ENCODE results near the gene CDH15.
"Not testable (repeated sequence)": the region's sequence is repeated elsewhere in the genome, so short reads cannot be mapped to it uniquely, and the experiment has no call there.

Gene CDH15

DNA sequence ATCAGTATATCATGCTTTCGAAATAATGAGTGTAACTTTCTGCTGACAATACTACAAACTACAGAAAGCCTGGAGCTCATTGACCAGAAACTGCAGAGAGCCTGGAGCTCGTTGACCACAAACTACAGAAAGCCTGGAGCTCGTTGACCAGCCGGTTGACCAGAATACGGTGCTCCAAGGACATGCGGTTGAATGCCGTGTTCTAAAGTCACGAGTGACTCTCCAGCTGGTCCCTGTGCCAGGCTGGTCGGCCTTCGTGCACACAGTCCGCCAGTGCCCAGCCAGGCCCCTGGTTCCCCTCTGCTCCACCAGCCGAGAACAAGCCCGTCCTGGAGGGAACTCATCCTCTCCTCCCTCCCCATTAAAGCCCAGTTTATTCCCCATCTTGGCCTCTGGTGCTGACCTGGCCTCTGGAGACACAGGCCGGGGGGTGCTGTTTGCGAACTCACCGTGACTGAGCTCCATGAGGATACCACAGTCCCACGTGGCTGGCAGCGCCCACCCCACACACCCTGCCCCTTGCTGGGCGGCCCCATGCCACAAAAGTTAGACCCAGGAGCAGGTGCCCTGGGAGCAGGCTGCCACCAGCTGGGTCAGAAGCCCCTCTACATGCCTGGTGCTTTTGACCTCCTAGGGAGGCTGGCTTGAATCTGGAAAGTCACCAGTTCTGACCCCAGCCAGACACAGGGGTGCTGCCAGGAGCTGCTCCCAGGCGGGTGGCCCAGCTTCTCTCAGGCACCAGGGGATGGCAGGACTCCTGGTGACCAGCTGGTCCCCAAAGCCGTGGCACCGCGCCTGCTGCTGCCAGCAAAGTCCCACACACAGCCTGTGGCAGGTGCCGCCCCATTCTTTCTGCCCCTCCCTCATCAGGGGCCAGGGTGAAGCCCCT, 15.5 kb upstream of the CDH15 start:
- no peak for DNase-seq (ENCODE audit: low read depth)

DNA sequence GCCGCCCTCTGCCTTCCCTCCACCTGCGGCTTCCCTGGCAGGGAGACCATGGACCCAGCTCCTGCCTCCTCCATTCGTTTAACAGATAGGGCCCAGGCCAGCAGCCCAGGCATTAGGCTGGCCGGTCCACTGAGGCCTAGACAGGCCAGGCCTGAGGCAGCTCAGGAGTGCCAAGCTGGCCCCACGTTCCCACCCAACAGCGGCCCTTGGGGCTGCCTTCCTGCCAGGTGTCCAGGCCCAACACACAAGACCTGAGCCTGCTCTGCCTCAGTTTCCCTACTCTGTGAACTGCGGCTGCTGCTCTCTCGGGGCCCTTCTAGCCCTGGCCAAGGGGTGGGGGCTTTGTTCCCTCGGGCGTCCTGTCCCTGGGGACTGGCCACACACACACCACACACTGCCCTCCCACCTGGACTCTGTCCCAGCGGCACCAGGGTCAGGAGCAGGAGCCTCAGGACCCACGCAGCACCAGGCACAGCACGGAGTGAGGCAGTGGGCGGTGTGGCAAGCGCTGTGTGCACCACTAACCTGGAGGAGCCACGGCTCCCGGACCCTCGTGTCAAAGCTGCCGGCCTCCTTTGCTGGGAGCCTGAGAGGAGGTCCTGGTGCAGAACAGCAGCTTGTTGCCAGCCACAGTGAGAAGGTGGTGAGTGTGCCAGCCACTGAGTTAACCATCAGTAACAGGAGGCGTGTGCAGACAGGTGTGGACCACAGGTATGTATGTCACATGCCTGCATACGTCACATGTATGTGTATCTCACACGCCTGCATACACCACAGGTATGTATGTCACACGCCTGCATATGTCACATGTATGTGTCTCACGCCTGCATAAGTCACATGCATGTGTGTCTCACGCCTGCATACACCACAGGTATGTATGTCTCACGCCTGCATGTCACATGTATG, 14.6 kb upstream of the CDH15 start:
- DNase-seq (ENCODE audit: low read depth): no peak

DNA sequence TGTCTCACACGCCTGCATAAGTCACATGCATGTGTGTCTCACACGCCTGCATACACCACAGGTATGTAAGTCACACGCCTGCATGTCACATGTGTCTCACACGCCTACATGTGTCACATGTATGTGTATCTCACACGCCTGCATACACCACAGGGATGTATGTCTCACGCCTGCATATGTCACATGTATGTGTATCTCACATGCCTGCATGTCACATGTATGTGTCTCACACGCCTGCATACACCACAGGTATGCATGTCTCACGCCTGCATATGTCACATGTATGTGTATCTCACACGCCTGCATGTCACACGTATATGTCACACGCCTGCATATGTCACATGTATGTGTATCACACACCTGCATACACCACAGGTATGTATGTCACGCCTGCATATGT, 13.8 kb upstream of the CDH15 start:
- no peak for DNase-seq (ENCODE audit: low read depth)

DNA sequence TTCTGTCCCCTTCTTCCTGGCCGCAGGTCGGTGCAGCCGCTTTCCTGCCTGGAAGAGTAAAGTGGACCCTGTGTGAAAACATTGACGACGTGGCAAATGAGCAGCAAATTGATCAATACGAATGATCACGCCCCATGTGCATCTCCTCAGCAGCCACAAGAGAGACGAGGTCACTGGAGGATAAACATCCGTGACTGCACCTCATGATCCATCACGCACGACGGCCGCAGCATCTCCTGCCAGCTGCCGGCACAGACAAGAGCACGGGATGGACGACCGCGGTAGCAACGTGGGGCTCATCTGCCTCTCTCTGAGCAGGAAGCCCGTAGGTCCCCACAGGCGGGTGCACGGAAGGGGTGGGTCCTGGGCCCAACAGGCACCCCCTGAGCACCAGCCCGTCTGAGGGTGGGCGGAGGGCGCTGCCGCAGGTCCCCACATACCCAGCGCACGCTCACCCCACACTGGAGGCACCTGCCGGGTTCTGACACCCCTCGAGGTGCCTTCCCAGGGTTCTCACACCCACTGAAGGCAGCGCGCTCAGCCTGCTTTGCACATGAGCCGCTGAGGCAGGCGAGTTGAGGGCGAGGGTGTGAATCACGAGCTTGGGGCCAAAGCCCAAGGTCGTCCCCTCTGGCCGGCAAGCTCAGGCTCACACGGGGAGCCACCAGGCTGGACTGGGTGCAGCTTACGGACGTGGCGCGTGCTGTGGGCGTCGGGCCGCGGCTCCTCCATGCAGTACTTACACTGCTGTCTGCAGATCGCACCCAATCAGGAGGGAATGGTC, 12.3 kb upstream of the CDH15 start:
- no peak for DNase-seq (ENCODE audit: low read depth)

DNA sequence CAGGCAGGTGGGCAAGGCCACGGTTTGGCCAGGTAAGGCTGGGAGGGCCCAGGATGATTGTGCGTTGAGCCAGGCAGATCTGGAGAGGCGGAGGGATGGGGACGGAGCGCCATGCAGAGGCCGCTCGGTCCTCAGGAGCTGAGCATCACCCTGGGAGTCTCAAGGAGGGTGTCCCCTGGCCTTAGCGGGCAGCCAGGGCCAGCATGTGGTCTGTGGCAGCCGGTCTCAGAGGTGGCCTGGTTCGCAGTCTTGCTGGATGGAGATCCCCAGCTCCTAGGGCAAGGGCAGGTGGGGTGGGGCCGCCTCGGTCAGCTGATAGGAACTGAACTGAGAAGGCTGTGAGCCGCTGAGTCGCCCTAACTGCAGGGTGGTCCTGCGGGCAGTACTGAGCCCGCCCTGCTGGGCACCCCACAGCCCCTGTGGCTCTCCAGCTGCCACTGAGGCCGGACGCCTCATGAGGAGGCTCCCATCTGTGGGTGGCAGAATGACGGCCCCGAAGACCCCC, 11.6 kb upstream of the CDH15 start:
- no peak for DNase-seq (ENCODE audit: low read depth)

DNA sequence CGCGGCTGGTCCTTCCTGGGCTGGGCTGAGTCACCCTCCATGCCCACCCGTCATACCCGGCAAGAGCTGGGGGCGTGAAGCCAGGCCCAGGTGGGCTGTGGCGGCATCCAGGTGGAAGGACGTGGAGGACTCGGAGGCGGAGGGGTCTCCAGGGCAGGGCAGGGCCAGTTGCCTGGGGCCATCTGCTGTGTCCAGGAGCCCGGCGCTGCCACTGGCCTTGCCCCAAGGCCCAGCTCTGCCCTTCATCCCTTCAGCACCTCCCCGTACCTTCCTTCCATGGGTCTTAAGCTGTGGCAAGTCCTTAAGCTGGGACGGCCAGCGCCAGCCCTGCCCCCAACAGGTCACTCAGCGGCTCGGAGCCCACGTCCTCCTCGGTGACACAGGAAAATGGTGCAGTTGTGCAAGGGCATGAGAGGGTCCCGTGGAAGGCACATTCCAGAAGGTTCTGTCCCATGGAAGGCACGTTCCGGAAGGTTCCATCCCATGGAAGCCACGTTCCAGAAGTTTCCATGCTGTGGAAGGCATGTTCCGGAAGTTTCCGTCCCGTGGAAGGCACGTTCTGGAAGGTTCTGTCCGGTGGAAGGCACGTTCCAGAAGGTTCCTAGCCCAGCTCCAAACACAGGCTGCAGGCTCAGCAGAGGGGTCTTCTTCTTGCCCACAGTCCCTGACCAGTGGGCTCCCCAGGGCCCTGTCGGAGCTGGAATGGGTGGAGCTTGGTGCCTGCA, 10.4 kb upstream of the CDH15 start:
- DNase-seq (ENCODE audit: low read depth): no peak

DNA sequence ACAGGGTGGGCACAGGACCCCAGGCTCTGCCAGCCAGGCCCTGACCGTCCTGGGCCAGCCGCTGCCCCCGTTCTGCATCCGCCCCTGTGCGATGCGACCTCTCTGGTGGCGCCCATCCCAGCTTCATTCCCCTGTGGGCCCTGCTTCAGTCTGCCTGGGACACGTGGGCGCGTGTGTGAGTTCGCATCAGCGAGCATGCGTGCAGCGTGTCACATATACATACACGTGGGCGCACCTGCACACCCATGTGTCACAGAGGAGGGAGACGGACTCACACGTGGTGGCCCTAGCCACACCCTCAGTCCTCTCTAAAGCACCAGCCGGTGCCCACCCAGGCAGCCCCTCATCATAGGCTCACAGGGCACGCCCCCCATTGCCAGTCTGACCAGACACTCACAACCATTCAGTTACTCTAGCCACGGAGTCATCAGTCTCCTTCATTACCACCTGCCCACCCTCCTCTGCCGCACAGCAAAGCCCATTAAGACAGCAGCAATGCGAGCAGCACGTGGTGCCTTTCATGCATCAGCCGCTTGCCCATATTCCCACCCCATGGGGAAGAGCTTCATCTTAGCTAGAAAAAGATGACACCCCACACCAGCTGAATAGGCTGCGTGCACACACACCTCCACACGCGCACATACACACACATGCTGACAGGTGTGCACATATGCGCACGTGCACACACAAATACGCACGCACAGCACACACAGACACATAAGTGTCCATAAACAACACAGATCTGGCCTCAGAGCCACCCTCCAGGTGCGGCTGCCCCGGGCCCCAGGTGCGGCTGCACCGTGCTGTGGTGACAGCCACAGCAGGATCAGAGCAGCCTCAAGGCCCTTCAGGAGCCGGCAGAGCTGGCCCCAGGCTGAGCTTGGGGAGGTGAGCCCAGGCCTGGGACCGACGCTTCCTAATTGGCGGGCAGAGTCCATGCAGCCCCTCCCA, 9.5 kb upstream of the CDH15 start:
- DNase-seq (ENCODE audit: low read depth): no peak

DNA sequence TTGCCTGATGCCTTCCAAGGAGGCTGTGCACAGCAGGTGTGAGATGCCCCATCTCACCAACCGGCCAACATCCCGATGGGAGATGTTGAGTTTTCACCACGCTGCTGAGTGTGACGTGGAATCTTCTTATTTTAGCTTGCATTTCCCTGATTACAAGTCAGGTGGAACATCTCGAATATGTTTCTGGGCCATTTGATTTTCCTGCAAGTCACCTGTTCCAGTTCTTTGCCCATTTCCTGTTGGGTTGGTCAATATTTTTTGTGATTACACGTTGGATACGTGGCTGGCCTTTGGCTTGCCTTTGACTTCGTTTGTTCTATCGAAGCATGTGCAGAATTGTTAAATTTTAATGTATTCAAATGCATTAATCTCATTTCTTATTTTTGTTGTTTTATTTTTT, 8.3 kb upstream of the CDH15 start:
- DNase-seq (ENCODE audit: low read depth): no peak

DNA sequence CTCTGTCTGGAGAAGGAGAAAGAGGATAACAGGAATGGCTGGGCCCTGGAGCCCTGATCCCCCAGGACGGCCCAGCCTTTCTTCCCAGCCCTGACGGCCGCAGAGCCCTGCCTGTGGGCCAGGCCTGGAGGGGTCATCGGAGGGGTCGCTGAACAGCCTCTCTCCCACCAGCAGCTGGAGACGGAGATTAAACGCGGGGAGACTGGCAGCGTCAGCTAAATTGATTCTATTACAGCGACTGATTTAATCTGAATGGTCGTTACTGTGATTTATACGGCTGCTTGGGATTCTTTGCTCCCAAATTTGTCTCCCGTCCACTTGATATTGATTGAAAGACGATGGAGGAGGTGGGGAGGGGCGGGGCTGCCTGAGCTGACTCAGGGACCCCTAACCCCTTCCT, 7.1 kb upstream of the CDH15 start:
- no peak for DNase-seq (ENCODE audit: low read depth)

DNA sequence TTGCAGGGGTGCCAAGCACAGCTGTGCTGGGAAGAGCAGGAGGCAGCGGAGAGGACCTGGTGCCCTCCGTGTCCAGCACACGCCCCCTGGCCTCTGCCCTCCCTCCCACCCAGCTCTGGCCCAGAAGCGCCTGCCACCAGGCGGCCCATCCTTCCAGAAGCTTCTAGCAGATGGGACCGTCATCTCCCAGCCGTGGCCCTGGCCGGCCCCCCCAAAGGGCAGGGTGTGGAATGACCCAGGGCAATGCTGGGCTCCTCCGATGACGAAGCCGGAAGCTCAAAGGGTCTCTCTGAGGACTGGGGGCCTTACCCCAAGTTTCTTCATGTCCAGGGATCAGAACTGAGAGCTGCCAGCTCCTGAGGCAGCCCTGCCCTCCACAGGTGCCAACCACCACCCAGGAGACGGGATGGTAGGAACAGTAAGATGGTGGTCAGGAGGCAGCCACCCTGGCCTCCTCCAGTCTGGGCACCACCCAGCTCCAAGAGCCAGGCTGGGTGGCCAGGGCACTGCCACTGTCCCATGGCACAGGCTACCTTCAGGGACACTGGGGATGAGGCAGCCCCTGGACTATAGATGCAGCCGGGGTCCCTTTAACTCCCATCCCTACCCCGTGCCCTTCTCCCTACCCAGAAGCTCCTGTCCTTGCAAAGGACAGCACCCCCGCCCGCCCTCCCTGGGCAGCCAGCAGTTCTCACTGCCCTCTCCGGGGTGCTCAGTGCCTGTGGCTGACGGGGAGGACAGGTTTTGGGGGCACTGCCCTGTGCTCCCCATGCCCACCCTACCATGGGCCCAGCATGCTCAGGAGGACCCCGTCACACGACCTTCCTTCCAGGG, 6.5 kb upstream of the CDH15 start:
- no peak for DNase-seq (ENCODE audit: low read depth)

DNA sequence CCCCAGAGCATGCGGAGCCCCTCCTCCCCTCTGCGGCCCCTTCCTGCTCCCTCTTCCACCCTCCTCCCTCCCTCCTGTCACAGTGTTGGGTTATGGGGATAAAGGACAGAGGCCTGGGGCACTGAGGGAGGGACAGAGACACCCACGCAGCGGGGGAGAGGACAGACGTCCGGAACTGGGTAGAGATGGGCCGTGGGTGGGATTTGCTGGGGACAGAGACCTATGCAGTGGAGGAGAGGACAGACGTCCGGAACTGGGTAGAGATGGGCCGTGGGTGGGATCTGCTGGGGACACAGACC, 5.9 kb upstream of the CDH15 start:
- DNase-seq (ENCODE audit: low read depth): not testable (repeated sequence)

DNA sequence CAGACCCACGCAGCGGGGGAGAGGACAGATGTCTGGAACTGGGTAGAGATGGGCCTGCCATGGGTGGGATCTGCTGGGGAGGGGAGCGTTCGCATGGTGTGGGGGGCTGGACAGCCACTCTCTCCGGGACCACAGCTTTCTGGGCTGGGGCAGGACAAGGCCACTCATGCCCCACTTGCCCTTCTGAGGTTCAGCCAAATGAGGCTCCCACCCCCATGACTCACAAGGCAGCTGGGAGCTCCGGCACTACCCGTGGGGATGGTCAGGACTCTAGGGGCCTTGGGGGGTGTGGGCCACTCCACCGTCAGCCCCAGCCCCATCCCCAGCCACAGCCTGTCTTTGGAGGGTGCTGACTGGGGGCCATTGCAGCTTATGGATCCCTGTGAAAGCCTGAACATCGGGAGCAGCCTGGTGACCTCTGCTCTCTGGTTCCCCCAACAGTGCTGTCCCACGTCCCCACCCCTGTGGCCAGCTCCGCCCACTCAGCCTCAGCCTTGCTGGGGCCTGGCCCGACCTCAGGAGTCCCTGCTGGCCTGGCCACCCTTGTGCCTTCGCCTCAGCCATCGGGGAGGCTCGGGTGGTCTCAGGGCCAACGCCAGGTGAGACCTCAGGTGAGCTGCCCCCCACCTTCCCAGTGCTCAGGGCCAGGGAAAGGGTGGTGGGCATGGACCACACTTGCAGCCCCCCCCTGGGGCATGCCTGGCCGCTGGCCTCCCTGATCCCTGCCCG, 4.7 kb upstream of the CDH15 start:
- no peak for DNase-seq (ENCODE audit: low read depth)

DNA sequence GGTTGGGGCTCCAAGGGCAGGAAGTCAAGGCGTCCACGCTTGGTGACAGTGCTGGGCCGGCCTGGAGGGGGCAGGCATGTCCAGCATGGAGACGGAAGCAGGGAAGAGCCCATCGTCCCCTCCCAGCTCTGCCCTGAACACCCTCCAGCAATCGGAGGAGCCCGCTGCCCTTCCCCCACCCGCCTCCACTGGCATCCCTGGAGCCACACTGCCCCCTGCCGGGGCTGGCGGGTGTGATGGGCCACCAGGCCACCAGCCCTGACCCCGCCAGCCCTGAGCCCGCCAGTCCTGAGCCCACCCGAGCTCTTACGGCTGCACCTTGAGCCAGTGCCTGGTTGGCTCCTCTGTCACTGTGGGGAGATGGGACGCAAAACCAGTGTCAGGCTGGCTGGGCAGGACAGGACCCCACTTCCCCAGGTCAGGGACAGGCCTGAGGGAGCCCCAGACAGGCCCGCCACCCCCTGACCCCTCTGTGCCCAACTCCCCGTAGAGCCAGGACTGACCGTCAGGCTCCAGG, 4.1 kb upstream of the CDH15 start:
- DNase-seq (ENCODE audit: low read depth): peak; percentile 67

DNA sequence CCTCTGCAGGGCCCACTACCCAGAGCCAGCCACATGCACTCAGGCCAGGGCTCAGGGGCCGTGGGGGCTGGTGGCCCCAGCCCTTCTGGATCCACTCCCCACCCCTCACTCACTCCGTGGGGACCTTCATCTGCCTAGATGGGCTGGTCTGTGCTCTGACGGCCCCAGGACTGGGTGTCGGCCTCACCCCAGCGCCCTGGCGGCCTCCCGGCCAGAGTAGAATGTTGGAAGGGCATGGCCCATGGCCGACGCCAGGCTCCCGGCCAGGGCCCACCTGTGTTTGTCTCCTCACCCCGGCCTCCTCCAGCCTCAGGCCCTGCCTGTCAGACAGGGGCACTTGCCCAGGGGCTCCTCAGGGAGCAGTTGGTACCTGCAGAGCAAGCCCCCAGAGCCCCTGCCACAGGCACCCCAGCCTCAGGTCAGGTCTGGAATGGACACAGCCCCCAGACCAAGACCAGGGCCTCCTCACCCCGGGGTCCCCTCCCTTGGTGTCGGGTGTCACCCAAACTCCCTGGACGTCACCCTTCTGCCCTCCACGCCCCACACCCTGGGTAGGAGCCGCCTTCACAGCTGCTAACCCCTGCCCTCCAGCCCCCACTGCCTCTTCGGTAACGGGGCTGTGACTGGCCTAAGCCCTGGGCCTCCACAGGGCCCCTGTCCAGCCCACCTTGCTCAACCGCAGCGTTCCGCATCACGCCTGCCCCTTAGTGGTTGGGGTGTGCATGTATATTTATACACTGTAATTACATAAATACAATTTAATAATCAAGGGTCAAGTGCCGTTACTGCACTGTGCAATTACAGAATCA, 3.0 kb upstream of the CDH15 start:
- DNase-seq (ENCODE audit: low read depth): no peak

DNA sequence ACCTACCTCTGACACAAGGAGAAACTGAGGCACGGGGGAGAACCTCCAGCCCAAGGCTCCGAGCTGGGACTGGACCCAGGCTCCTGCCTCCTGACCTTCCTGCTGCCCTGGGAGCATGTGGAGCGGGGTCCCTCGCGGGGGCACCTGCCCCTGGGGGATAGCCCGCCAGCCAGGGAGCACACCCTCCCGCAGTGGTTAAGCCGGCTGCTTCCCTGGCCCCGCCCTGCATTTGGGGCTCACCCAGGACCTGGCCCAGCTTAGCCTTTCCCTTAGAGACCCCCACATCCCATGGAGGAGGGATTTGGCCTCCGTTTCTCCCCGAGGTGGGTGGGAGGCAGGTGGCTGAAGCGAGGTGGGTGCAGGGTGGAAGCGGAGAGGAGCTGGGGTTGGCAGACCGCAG, 1.8 kb upstream of the CDH15 start:
- no peak for DNase-seq (ENCODE audit: low read depth)

DNA sequence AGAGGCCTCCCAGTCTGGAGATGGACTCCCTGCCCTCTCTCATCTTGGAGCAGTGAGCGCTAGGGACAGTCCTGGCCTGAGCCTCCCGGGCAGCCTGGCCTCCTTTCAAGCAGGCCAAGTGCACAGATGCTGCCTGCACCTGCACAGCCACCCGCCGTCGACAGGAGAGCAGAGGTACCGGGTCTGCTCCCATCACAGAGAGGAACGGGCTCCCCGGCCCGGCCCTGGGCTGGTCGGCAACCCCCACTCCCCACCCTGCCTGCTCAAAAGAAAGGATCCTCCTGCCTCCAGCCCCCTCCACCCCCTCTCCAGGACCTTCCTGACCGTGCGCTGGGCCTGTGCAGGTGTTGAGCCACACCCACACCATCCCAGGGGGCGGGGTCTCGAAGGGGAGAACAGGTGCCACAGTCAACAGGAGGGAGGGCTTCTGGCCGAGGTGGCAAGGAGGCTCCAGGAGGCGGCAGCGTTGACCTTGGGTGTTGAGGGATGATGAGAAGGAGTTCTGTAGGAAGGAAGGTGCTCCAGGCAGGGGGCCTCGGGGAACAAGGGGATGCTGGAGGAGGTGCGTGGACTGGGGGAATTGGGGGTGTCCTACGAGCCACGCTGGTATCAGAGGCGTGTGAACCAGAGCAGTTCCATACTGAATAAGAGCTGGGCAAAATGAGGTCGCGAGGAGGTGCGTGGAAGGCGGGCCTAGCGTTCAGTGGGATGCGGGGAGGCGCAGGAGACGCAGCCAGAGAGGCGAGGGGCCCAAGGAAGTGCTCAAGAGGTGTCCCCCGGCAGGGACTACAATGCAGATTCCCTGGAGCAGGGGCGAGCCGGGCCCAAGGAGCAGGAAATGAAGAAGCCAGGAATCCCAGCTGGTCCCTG, 967 bp upstream of the CDH15 start:
- DNase-seq (ENCODE audit: low read depth): no peak

DNA sequence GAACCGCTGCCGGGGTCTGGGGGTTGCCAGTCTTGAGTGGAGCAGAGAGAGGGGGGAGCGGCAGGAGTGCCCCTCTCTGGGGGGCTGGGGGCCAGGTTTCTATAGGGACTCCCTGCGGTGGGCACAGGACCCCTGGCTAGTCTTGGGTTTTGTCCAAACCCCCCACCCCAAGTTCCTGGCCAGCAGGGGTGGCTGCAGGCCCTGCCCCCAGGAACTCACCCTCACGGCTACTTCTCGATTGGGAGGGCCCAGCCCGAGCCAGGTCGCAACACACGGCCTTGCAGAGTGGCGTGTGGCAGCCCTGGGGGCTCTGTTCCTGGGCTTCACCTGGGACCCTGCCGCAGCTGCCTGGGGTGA, 601 bp downstream of the CDH15 start:
- DNase-seq (ENCODE audit: low read depth): no peak
